KMS-11 (cell line): ENCODE measurements around the gene NKX2-4.

ENCODE experiments used
- H2AFZ ChIP-seq: fragments of 200-600 bp; sonication (generic); 2 replicates; pipeline ENCODE4 v1.6.1; 2016; ENCODE audit warnings: antibody characterized with exemption, mixed run types, low read depth
- H3K27ac ChIP-seq: fragments of 200-600 bp; sonication (generic); 2 replicates; pipeline ENCODE4 v1.6.1; 2016; ENCODE audit warnings: mild to moderate bottlenecking, mixed run types
- H3K27me3 ChIP-seq: fragments of 200-600 bp; sonication (generic); 2 replicates; pipeline ENCODE4 v1.6.1; 2017; ENCODE audit warnings: mild to moderate bottlenecking, low read depth, mixed run types, moderate library complexity; ENCODE audit not compliant: insufficient read depth
- H3K36me3 ChIP-seq: fragments of 200-600 bp; sonication (generic); 2 replicates; pipeline ENCODE4 v1.6.1; 2017; ENCODE audit warnings: mild to moderate bottlenecking, mixed run types; ENCODE audit not compliant: insufficient read depth
- H3K4me1 ChIP-seq: fragments of 200-600 bp; sonication (generic); 2 replicates; pipeline ENCODE4 v1.6.1; 2016; ENCODE audit warnings: mild to moderate bottlenecking, low read depth, mixed run types; ENCODE audit not compliant: poor library complexity, severe bottlenecking
- H3K4me2 ChIP-seq: fragments of 200-600 bp; sonication (generic); 2 replicates; pipeline ENCODE4 v1.7.0; 2016; ENCODE audit warnings: mild to moderate bottlenecking, mixed run types
- H3K4me3 ChIP-seq: fragments of 200-600 bp; sonication (generic); IDR thresholded peaks from 2 replicates; pipeline ENCODE4 v1.6.1; 2017; ENCODE audit warnings: low read depth, low read length, mixed read lengths; ENCODE audit not compliant: insufficient read depth
- H3K79me2 ChIP-seq: fragments of 200-600 bp; sonication (generic); 2 replicates; pipeline ENCODE4 v1.6.1; 2016; ENCODE audit warnings: low read depth, mixed run types; ENCODE audit not compliant: insufficient read depth
- H3K9ac ChIP-seq: fragments of 200-600 bp; sonication (generic); 2 replicates; pipeline ENCODE4 v1.6.1; 2016; ENCODE audit warnings: mild to moderate bottlenecking, mixed run types
- H4K20me1 ChIP-seq: fragments of 200-600 bp; sonication (generic); 2 replicates; pipeline ENCODE4 v1.6.1; 2016; ENCODE audit warnings: mild to moderate bottlenecking, mixed run types; ENCODE audit not compliant: insufficient read depth
- CTCF ChIP-seq: fragments of 200-600 bp; sonication (generic); conservative IDR thresholded peaks from 2 replicates; pipeline ENCODE4 v1.6.1; 2017; ENCODE audit warnings: low read depth, mild to moderate bottlenecking, antibody characterized with exemption, low read length, moderate library complexity, mixed read lengths

NKX2-4 gene

DNA sequence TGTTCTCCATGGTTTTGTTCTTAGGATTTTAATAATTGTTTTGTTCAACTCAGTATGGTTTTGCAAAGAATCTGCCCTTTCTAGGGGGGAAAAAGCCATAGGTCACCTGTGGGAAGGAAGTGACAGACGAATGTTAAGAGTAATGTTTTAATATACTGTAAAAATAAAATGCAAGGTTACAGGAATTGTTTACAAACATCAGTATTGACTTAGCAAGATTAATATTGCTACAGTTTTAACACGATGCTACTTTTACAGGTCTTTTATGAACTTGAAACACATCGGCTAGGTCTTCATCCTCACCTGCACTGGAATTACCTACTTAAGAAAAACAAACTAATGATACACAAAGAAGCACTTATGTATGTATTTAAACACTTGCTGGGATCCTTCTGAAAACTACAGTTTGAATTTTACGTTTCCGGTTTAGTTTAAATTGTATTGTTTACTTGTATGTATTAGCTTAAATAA, 1.7 kb upstream of the NKX2-4 start:
- Histone ChIP-seq H3K79me2 (no peaks in the 10 kb centered on the region), H3K36me3 (no peaks in the 10 kb centered on the region), H3K27me3 (no peaks in the 10 kb centered on the region), H4K20me1 (no peaks in the 10 kb centered on the region), H3K27ac (no peak overlapping the region), H3K4me3 (no peak overlapping the region), H3K9ac (no peak overlapping the region), H2AFZ (no peak overlapping the region), H3K4me2 (no peak overlapping the region), H3K4me1 (no peaks in the 10 kb centered on the region)
- no peak for TF ChIP-seq CTCF

- Histone ChIP-seq H4K20me1 (no peaks in the 10 kb centered on the region), H3K79me2 (no peaks in the 10 kb centered on the region), H3K27ac (no peak overlapping the region), H3K9ac (no peak overlapping the region), H3K36me3 (no peaks in the 10 kb centered on the region), H3K27me3 (no peaks in the 10 kb centered on the region), H3K4me3 (no peak overlapping the region), H3K4me1 (no peaks in the 10 kb centered on the region), H3K4me2 (no peak overlapping the region), H2AFZ (no peak overlapping the region)
- no peak for TF ChIP-seq CTCF
These were observed 1.0 kb upstream of the NKX2-4 start for GRCh38 chr20:21398109-21399004.

- Histone ChIP-seq H2AFZ (no peak overlapping the region), H3K4me3 (no peak overlapping the region), H3K9ac (no peak overlapping the region), H3K27me3 (no peaks in the 10 kb centered on the region), H4K20me1 (no peaks in the 10 kb centered on the region), H3K36me3 (no peaks in the 10 kb centered on the region), H3K79me2 (no peaks in the 10 kb centered on the region), H3K4me1 (no peaks in the 10 kb centered on the region), H3K27ac (no peak overlapping the region), H3K4me2 (no peak overlapping the region)
- no peak for TF ChIP-seq CTCF
These were observed 556 bp downstream of the NKX2-4 start for GRCh38 chr20:21396599-21397340.

DNA sequence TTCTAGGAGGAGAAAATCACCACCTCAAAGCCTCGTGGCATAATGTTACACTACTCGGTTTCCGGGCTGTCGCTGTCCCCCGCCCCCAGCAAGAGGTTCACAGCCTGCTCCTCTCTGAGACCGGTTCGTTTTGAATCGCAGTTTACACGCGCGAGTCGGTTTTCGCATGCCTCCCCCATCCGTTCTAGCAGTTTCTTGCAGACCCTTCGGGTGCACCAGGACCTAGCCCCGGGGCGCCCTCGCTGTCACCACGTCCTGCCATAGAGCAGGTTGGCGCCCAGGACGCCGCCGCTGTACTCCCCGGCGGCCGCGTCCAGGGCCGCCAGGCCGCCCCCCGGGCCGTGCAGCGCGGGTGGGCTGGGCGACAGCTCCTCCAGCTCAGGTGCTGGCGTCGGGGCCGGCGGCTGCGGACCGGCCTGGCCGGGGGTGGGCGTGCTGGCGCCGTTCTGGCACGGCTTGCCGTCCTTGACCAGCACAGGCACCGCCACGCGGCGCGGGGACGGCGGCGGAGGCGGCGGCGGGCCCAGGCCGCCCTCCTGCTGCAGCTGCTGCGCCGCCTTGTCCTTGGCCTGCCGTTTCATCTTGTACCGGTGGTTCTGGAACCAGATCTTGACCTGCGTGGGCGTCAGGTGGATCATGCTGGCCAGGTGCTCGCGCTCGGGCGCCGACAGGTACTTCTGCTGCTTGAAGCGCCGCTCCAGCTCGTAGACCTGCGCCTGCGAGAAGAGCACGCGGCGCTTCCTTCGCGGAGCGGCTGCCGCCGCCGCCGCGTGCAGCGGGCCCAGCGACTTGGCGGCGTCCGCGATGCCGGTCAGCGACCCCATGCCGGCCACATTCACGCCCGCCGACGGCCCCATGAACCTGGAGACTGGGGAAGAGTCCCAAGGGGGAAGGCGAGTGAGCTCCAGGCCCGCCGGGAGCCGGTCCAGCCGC, 1.4 kb downstream of the NKX2-4 start:
- H3K27me3 ChIP-seq = no peaks in the 10 kb centered on the region
- no peak overlapping the region for H3K9ac ChIP-seq
- no peaks in the 10 kb centered on the region for H3K4me1 ChIP-seq
- no peak for TF ChIP-seq CTCF
- H3K4me2 ChIP-seq = no peak overlapping the region
- no peak overlapping the region for H3K4me3 ChIP-seq
- H4K20me1 ChIP-seq = no peaks in the 10 kb centered on the region
- no peak overlapping the region for H3K27ac ChIP-seq
- no peak overlapping the region for H2AFZ ChIP-seq
- no peaks in the 10 kb centered on the region for H3K36me3 ChIP-seq
- no peaks in the 10 kb centered on the region for H3K79me2 ChIP-seq
